Naive thymus-derived CD8-positive, alpha-beta T cell (primary cell): ENCODE results near the gene EPO. TPM values are rescaled to one million over a fixed set of nuclear protein-coding genes. Genes with fewer than 3 reads are reported as not detected.

Source experiments
- ATAC-seq, 2 donors: fragments of 150-1000 bp; cut with Tn5 transposase in 1 of 2; sonication (Bioruptor Pico), chemical (Tn5 transposase) in 1 of 2; 1 replicate in 1 of 2; 2 replicates in 1 of 2; pipeline ENCODE4 v1.10.0; 2021; ENCODE audit warnings: mild to moderate bottlenecking in 2 of 2, moderate library complexity in 2 of 2
- POLR2A ChIA-PET: fragments of 350-600 bp; sonication (Branson Sonifier 250); formaldehyde crosslinking; loops from one replicate; lab custom pipeline; 2021; ENCODE audit warnings: antibody characterized with exemption; lab: Charles Lee
- DNase-seq, 10 donors: peaks; one replicate each; pipeline versions ENCODE4 v3.0.0 to v3.0.0-alpha.2; 2020 to 2022
- H3K27ac Mint-ChIP-seq, 10 donors: one replicate each; pipeline ENCODE4 v1.8.0; 2020 to 2022; ENCODE audit warnings: mild to moderate bottlenecking in 10 of 10, mixed read lengths in 10 of 10, moderate library complexity in 4 of 10, inconsistent platforms in 1 of 10
- H3K27me3 Mint-ChIP-seq, 5 donors: one replicate each; pipeline ENCODE4 v1.8.0; 2021 to 2022; ENCODE audit warnings: mixed read lengths in 5 of 5
- H3K36me3 Mint-ChIP-seq, 3 donors: one replicate each; pipeline ENCODE4 v1.8.0; 2020 to 2022; ENCODE audit warnings: mixed read lengths in 3 of 3, mild to moderate bottlenecking in 2 of 3, inconsistent platforms in 1 of 3
- H3K4me1 Mint-ChIP-seq, 4 donors: one replicate each; pipeline ENCODE4 v1.8.0; 2021 to 2022; ENCODE audit warnings: mixed read lengths in 4 of 4
- H3K4me3 Mint-ChIP-seq, 10 donors: one replicate each; pipeline ENCODE4 v1.8.0; 2020 to 2022; ENCODE audit warnings: mild to moderate bottlenecking in 10 of 10, mixed read lengths in 10 of 10, moderate library complexity in 6 of 10, inconsistent platforms in 1 of 10
- H3K9me3 Mint-ChIP-seq, 9 donors: one replicate each; pipeline ENCODE4 v1.8.0; 2020 to 2022; ENCODE audit warnings: mixed read lengths in 9 of 9, mild to moderate bottlenecking in 3 of 9, inconsistent platforms in 1 of 9, moderate library complexity in 1 of 9
- polyA plus RNA-seq, 3 donors: library from polyadenylated mRNA; unstranded; fragments of 300-500 nt; fragmentation: Illumina TruSeq; gene quantifications; one replicate each; pipeline ENCODE4 v1.2.3, GENCODE V29; 2021
- total RNA-seq, 8 experiments: library from RNA in 2 of 8; stranded (reverse) in 2 of 8; gene quantifications; one replicate each; pipeline ENCODE4 v1.2.3 and lab custom pipeline; 2021 to 2026

Gene EPO
- total and polyA plus RNA-seq, 5 experiments from 2014 or later = not detected

DNA sequence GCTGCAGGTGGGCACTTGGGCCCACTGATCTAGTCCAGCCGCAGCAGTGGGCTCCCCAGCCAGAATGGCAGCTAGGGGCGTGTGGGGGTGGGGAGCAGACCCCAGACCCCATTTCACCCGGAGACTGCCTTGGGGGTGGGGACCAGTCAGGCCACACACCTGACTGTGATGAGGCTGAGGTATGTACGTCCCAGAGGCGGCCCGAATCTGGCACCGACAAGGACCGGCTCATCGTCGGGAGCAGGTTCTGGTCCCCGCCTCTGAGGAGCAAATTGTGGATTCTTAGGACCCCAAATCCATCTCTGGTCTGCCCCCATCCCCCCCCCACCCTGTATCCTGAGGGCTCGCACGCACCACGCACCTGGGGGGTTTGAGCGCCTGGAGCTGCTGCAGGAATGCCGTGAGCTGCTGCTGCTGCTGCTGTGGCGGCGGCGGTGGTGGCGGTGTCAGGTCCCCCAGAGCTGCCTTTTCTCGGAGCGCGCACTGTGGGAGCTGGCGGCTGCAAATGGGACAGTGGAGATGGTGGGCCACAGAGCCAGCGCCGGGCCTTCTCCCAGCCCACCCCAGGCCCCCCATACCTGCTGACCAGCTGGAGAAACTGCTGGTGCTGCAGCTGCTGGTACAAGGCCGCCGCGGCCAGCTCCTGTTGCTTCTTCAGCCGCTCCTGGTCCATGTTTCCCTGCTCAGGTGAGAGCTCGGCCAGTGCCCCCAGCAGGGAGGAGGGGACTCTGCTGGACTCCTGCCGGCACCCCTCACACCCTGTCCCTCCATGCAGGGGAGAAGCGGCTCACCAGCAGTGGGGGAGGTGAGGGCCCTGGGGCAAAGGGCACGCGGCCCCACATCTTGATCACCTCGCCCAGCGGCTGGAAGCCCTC is 36.4 kb upstream of the EPO start:
- ATAC-seq (no peak), DNase-seq (no peak)
- Mint-ChIP-seq H3K9me3 (no peaks in the 10 kb centered on the region), H3K27me3 (no peaks in the 10 kb centered on the region), H3K4me3 (no peak overlapping the region), H3K27ac (peak overlapping the region in 1 of 10 donors; percentile 68), H3K4me1 (peaks cover 14 to 42% (median 34%) of the 10 kb centered on the region in 4 donors), H3K36me3 (peaks cover 0 to 50% (median 2%) of the 10 kb centered on the region in 3 donors)
- POLR2A ChIA-PET = interaction anchor here (0.6 to 11.9 kb wide), 4 partner anchors 7 to 113 kb away, joined by 3 to 170 read pairs (median 4); partner anchors contain the start of gene GIGYF1

DNA sequence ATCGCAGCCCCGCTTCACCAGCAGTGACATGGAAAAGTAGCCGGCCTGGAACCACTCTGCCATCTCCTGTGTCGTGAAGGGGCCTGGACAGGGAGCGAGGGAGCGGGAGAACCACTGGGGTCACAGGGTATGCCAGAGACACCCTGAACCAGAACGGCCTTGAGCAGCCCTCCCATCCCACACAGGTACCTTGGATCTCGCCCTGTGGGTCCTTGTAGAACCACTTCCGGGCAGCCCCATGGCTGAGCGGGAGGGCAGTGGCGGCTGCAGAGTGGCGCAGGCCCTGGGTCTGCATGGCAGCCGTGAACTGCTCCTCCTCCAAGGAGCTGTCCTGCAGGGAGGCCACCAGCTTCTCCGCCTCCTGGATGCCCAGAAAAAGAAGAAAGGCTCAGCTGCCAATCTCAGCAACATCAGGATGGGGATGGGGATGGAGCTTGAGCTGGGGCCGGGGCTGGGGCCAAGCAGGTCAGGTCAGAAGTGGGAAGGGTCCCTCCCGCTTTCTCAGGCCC is 35.7 kb upstream of the EPO start:
- H3K9me3 Mint-ChIP-seq = no peaks in the 10 kb centered on the region
- POLR2A ChIA-PET = interaction anchor here (11.9 to 12.7 kb wide), 2 partner anchors 5 to 6 kb away, joined by 170 read pairs; partner anchors contain the start of gene GIGYF1
- no peak overlapping the region for H3K4me3 Mint-ChIP-seq
- peaks cover 18 to 43% (median 35%) of the 10 kb centered on the region in 4 donors for H3K4me1 Mint-ChIP-seq
- H3K27ac Mint-ChIP-seq = no peak overlapping the region
- no peaks in the 10 kb centered on the region for H3K27me3 Mint-ChIP-seq
- ATAC-seq = no peak
- DNase-seq = no peak
- peaks cover 0 to 48% (median 2%) of the 10 kb centered on the region in 3 donors for H3K36me3 Mint-ChIP-seq

DNA sequence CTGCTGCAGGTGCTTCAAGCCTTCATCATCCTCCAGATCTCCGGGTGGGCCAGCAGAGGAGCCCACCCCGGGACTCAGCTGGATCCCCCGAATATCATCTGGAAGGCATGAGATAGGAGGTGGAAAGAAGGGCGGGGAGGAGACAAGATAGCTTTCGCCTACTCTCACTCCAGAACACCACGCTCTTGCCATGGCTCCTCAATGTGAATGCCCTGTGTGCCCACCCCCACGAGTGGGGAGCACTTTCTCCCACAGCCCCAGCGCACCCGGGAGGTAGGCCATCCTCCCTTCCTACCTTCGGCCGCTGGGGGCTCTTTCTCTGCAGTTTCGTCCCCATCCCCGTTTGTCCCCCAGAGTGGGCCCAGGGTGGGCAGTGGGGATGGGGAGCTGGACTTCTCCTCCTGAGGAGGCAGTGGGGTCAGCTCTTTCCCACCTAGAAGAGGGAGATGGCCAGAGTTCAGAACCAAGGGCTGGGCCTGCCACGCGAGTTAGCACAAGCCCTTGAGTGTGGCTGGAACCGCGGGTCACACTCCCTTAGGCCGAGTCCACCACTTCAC is 35.1 kb upstream of the EPO start:
- Mint-ChIP-seq H3K4me1 (peaks cover 17 to 41% (median 35%) of the 10 kb centered on the region in 4 donors), H3K27me3 (no peaks in the 10 kb centered on the region), H3K9me3 (no peaks in the 10 kb centered on the region), H3K4me3 (no peak overlapping the region), H3K36me3 (peaks cover 0 to 44% (median 2%) of the 10 kb centered on the region in 3 donors), H3K27ac (no peak overlapping the region)
- POLR2A ChIA-PET = interaction anchor here (11.9 to 12.7 kb wide), 2 partner anchors 5 to 6 kb away, joined by 170 read pairs; partner anchors contain the start of gene GIGYF1
- ATAC-seq = no peak
- DNase-seq = no peak

DNA sequence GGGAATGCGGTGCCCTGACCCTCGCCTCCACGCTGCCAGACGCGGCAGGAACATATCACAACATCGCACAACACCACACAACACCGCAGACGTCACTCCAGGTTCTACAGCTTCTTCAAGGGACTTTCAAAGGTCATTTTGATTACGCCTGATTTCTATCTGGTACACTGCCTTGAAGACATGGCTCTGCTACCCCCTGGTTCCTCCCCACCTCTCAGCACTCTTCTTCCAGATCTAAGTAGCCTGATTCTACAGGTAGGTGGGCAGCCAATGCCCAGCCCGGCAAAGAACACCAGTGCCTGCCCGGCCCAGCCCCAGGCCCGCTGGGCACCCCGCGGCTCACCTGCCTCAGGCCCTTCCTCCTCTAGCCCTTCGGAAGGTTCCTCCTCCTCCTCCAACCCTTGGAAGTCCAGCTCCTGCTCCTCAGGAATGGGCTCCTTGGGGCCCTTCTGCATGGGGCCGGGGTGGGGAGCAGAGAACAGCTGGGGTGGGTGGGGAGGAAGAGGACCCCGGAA is 34.6 kb upstream of the EPO start:
- H3K36me3 Mint-ChIP-seq = peaks cover 0 to 41% (median 2%) of the 10 kb centered on the region in 3 donors
- no peak overlapping the region for H3K4me3 Mint-ChIP-seq
- no peaks in the 10 kb centered on the region for H3K9me3 Mint-ChIP-seq
- peak overlapping the region in 1 of 10 donors; percentile 69 for H3K27ac Mint-ChIP-seq
- H3K4me1 Mint-ChIP-seq = peaks cover 13 to 35% (median 31%) of the 10 kb centered on the region in 4 donors
- no peak for DNase-seq
- H3K27me3 Mint-ChIP-seq = no peaks in the 10 kb centered on the region
- ATAC-seq = no peak
- POLR2A ChIA-PET = interaction anchor here (1.0 to 12.7 kb wide), 3 partner anchors 5 to 20 kb away, joined by 4 to 170 read pairs (median 170); partner anchors contain the start of genes GIGYF1 and POP7

DNA sequence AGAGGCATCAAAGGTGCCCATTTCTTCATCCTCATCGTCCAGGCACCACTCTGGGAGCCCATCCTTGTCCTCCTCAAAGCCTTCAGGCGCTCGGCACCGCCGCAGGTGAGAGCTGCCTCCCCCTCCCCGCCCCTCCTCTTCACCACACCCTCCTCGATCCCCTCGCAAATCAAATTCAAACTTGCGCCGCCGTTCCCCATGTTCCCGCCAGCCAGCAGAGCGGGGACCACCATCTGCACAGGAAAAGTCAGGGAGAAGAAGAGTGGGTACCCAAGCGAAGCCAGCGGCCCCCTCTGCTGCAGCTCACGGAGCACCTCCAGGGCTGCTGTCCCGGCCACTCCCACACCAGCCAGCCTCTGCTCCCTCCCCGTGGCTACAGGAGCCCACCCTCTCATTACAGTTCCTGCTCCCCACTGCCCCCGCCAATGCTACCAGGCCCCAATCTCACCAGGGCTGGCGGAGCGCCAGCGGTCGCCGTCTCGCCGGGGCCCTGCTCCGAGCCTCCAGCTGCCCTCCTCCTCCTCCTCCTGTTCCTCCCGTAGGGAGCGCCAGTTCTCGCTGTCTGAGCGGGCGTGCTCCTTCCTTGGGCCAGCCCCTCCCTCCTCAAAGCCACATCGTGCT is 34.0 kb upstream of the EPO start:
- Mint-ChIP-seq H3K9me3 (no peaks in the 10 kb centered on the region), H3K27ac (peak overlapping the region in 3 of 10 donors; percentile 15 to 69 (median 29)), H3K27me3 (no peaks in the 10 kb centered on the region), H3K4me3 (no peak overlapping the region), H3K4me1 (peaks cover 13 to 34% (median 26%) of the 10 kb centered on the region in 4 donors), H3K36me3 (peaks cover 0 to 41% (median 2%) of the 10 kb centered on the region in 3 donors)
- ATAC-seq (no peak), DNase-seq (no peak)
- POLR2A ChIA-PET = interaction anchor here (1.0 to 12.7 kb wide), 2 partner anchors 7 to 19 kb away, joined by 4 to 170 read pairs; partner anchors contain the start of gene POP7

DNA sequence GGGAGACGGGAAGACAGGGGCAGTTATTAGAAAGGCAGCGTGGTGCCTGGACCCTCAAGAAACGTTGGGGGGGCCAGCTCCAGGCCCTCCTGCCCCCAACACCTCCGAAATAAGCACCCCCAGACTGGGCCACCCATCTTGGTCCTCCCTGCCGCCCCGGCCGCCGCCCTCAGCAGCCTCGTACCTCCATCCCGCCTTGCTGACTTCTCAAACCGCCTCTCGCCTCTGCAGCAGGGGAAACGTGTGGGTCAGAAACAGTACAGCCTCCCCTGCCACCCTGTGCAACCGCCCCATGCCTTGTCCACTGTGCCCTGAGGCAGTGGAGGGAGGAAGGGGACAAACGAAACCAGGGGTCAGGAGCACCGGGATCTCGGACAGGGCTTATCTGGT is 33.5 kb upstream of the EPO start:
- H3K36me3 Mint-ChIP-seq = peaks cover 0 to 43% (median 2%) of the 10 kb centered on the region in 3 donors
- H3K9me3 Mint-ChIP-seq = no peaks in the 10 kb centered on the region
- DNase-seq = no peak

DNA sequence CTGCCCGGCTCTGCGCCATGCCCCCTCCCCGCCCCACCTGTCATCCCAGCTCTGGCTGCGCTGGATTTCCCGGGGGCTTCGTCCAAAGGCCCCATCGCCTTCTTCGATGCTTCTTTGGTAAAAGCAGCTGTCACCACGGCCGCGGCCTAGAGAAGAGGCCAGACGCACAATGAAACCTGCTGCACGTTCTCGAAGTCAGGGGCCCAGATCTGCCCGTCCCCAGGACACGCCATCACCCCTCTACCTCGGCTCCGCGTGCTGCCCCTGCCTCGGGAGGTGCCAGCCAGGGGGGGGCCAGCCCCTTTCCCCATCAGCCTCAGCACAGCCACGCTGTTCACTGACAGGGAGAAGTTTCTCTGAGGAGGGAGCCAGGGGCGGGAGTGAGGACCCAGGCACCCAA is 33.0 kb upstream of the EPO start:
- no peak for ATAC-seq
- H3K36me3 Mint-ChIP-seq = peaks cover 0 to 41% (median 2%) of the 10 kb centered on the region in 3 donors
- DNase-seq = no peak
- H3K4me1 Mint-ChIP-seq = peaks cover 13 to 39% (median 29%) of the 10 kb centered on the region in 4 donors
- POLR2A ChIA-PET = interaction anchor here (12.7 kb wide), 1 partner anchor 7 kb away, joined by 170 read pairs; no protein-coding TSS in a partner anchor
- H3K27me3 Mint-ChIP-seq = no peaks in the 10 kb centered on the region
- H3K9me3 Mint-ChIP-seq = no peaks in the 10 kb centered on the region
- H3K4me3 Mint-ChIP-seq = no peak overlapping the region
- peak overlapping the region in 1 of 10 donors; percentile 53 for H3K27ac Mint-ChIP-seq

More for the DNA sequence above, 33.5 kb upstream of the EPO start:
- H3K27me3 Mint-ChIP-seq = no peaks in the 10 kb centered on the region
- no peak overlapping the region for H3K4me3 Mint-ChIP-seq
- peaks cover 12 to 35% (median 25%) of the 10 kb centered on the region in 4 donors for H3K4me1 Mint-ChIP-seq
- POLR2A ChIA-PET = interaction anchor here (1.0 to 12.7 kb wide), 2 partner anchors 7 to 19 kb away, joined by 4 to 170 read pairs; partner anchors contain the start of gene POP7
- H3K27ac Mint-ChIP-seq = peak overlapping the region in 1 of 10 donors; percentile 87
- ATAC-seq = no peak

DNA sequence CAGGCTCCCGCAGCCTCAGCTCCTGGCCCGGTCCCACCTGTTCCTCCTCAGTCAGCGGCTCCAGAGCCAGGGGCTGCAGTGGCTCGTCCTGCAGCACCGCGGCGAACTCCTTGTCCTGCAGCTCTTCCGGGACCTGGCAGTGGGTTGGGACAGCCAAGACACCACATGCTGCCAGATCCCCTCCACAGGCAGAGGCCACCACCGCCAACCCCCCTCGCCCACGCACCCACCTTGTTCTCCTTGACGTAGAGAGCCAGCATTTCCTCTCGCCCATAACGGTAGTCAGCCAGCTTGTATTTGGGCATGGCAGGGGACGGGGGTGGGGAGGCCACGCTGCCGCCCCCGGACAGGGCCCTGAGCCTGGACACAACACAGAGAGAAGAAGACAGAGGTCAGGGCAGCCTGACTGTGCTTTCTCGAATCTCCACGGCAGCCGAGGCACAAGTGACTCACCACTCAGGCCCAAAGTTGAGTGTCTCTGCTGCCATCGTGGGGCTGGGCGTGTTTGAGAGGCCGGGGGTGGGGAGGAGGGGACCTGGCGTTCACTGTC is 32.4 kb upstream of the EPO start:
- DNase-seq (no peak), ATAC-seq (no peak)
- Mint-ChIP-seq H3K4me3 (peak overlapping the region in 2 of 10 donors; percentile 18 to 45), H3K4me1 (peaks cover 18 to 45% (median 34%) of the 10 kb centered on the region in 4 donors), H3K36me3 (peaks cover 0 to 38% (median 2%) of the 10 kb centered on the region in 3 donors), H3K9me3 (no peaks in the 10 kb centered on the region), H3K27me3 (no peaks in the 10 kb centered on the region), H3K27ac (peak overlapping the region in 6 of 10 donors; percentile 33 to 70 (median 50))
- POLR2A ChIA-PET = interaction anchor here (0.6 to 12.7 kb wide), 2 partner anchors 8 to 204 kb away, joined by 3 to 170 read pairs; no protein-coding TSS in a partner anchor

DNA sequence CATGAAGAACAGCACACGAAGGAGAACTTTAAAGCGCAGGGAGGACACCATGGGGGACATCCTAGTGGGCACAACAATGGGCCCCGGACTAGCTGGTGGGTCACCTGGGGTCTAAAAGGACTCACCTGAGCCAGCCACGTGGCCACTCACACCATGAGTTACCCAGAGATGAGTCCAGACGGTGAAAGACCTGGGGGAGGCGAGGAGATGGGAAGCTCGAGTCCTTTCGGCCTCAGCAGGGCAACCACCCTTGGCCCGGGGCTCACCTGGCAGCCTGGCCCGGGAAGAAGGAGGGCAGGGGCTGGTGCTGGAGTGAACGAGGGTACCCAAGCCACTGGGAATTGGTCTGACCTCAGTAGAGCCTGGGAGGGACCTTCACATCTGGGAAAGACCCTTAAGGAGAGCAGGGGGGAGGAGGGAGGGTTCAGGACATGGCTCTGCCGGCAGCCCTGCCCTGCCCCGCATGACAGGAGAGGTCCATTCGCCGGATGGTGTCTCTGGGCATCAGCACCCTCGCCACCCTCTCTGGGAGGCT is 31.9 kb upstream of the EPO start:
- Mint-ChIP-seq H3K27me3 (no peaks in the 10 kb centered on the region), H3K4me1 (peaks cover 21 to 47% (median 39%) of the 10 kb centered on the region in 4 donors), H3K27ac (peak overlapping the region in 8 of 10 donors; percentile 31 to 75 (median 57)), H3K4me3 (peak overlapping the region in 1 of 10 donors; percentile 7), H3K9me3 (no peaks in the 10 kb centered on the region), H3K36me3 (peaks cover 0 to 36% (median 5%) of the 10 kb centered on the region in 3 donors)
- ATAC-seq (no peak), DNase-seq (no peak)
- POLR2A ChIA-PET = interaction anchor here (0.6 to 12.7 kb wide), 4 partner anchors 9 to 203 kb away, joined by 3 to 170 read pairs (median 4); partner anchors contain the start of gene MOSPD3

DNA sequence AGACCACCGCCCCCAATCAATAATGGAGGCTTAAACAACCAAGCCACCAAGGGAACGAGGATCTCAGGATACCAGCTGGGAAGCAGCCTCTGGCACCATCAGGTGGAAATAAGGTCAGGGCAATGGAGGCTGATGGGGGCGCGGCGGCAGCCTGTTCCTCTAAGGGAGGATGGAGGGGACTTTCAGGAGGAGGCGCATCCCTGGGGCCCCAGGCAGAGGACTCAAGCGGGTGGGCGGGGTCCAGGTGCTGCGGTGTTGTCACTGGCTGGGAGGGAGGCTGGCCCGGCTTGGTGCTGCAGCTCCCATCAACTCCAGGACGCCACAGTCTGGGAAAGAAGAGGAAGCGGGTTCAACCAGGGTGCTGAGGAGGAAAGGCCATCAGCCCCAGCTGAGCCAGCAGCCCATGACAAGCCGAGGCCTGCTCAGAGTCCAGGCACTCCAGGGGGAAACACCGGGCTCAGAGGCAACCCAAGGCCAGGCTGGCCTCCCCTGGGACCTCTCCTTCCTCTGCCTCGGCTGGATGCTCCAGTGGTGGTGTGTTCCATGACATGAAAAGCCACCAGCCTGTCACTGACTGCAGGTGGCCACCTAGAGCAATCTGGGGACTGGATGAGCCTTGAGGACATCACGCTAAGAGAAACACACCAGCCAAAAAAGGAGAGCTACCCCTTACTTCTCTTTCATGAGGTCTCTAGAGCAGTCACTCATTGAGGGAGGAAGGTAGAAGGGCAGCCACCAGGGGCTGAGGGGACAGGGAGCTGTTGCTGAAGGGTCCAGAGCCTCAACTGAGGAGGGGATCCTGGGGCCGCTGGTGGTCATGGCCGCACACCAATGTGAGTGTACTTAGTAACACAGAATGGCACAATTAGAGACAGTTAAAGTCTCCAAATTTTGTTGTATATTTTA is 30.8 kb upstream of the EPO start:
- DNase-seq (no peak), ATAC-seq (no peak)
- no peaks in the 10 kb centered on the region for H3K27me3 Mint-ChIP-seq
- peak overlapping the region in 6 of 10 donors; percentile 28 to 75 (median 50) for H3K27ac Mint-ChIP-seq
- H3K9me3 Mint-ChIP-seq = no peaks in the 10 kb centered on the region
- POLR2A ChIA-PET = interaction anchor here (1.1 to 12.7 kb wide), 5 partner anchors 10 to 106 kb away, joined by 3 to 170 read pairs (median 4); partner anchors contain the start of genes FBXO24, LRCH4 and MOSPD3
- peaks cover 21 to 47% (median 40%) of the 10 kb centered on the region in 4 donors for H3K4me1 Mint-ChIP-seq
- peak overlapping the region in 1 of 10 donors; percentile 67 for H3K4me3 Mint-ChIP-seq
- peaks cover 0 to 33% (median 5%) of the 10 kb centered on the region in 3 donors for H3K36me3 Mint-ChIP-seq
